Astrocyte of the cerebellum (primary cell): ENCODE results near the gene USP40.

Experiments
- DNase-seq: peaks from one replicate; pipeline ENCODE4 v3.0.0-alpha.2; 2011; ENCODE audit warnings: low read depth
- H3K4me3 ChIP-seq: 2 replicates; pipeline ENCODE4 v1.5.1; 2011; ENCODE audit warnings: mild to moderate bottlenecking, low read depth, low read length, moderate library complexity
- in situ Hi-C: cut with HindIII; loops from 2 replicates; pipeline ENCODE4 v1.10.0; 2017; ENCODE audit warnings: low sequenced_read_pairs
- TF ChIP-seq, protein P1 (sequence below): IDR thresholded peaks from 2 replicates; pipeline ENCODE4 v1.5.1; 2012; ENCODE audit warnings: low read length, low read depth, moderate library complexity, mild to moderate bottlenecking; ENCODE audit errors: missing control alignments

USP40 gene

DNA sequence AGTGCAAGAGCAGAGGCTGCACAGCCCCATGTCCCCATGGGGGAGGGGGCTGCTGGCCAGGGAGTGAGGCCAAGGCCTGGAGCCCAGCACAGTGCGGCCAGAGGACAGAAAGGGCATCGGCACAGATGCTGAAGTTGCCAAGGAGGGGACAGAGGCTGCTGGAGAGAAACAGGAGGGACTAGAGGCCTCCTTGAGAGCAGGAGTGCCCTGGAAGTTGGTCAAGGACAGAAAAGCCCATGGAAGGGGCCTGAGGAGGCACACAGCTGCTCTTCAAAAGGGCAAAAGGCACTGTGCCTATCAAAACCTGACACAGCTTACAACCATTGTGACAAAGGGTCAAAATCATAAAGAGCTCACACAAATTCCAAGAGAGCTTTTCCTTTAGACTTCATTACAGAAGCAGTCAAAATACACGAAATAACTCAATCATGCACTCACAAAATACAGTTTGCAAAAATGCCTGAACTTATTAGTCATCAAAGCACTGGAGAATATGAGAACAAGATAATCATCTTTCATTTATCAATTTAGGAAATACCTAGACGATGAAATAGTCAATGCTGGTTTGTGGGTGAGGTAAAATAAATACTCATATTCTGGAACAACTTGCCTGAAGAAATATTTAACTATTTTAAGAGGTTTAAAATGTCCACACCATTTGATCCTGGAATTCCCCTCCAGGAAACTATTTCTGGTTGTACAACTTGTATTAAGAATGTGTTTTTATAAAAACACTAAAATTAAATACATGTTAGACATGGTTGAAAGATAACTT, 79.6 kb downstream of the USP40 start:
- in situ Hi-C loops = no loop called here
- no peak overlapping the region for H3K4me3 ChIP-seq
- DNase-seq = peak; percentile 82
- TF ChIP-seq, protein P1, sequence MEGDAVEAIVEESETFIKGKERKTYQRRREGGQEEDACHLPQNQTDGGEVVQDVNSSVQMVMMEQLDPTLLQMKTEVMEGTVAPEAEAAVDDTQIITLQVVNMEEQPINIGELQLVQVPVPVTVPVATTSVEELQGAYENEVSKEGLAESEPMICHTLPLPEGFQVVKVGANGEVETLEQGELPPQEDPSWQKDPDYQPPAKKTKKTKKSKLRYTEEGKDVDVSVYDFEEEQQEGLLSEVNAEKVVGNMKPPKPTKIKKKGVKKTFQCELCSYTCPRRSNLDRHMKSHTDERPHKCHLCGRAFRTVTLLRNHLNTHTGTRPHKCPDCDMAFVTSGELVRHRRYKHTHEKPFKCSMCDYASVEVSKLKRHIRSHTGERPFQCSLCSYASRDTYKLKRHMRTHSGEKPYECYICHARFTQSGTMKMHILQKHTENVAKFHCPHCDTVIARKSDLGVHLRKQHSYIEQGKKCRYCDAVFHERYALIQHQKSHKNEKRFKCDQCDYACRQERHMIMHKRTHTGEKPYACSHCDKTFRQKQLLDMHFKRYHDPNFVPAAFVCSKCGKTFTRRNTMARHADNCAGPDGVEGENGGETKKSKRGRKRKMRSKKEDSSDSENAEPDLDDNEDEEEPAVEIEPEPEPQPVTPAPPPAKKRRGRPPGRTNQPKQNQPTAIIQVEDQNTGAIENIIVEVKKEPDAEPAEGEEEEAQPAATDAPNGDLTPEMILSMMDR = no peak

DNA sequence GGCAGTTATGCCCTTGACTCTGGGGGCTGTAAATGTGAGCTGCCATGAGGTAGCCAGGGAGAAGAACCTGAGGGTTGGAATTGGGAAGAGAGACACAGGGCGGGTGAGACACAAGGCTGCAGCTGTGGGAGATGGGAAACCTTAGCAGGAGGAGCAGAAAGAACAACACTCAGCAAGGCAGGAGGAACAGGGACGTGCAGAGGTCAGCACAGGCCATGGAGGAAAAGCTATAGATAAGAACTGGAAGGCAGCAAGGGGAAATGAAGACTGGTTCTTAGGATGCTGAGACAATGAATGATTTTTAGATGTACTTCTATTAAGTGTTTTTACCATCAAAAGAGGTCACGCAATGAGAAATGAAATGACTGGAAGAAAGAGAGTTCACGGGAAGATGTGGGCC, 80.2 kb downstream of the USP40 start:
- TF ChIP-seq, protein P1 = no peak
- in situ Hi-C loops = no loop called here
- no peak overlapping the region for H3K4me3 ChIP-seq
- no peak for DNase-seq

DNA sequence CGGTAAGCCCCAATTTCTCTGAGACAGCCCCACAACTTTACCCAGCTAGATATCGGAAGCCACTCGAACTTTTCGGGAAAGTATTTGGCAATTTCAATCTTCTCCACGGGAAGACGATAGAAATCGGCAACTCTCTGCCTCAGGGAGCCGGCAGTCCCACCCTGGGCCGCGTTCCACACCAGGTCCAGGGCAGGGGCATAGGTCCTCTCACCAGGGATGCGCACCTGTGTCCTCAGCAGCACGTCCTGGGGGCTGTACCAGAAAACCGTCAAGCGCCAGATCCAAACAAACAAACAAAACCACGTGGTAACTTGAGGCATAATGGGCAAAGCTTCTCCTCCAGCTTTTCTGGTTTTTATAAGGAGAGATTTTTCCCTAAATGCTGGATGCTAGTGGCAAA, 80.9 kb downstream of the USP40 start:
- no peak for DNase-seq
- no peak overlapping the region for H3K4me3 ChIP-seq
- in situ Hi-C loops = no loop called here
- TF ChIP-seq, protein P1 = no peak

DNA sequence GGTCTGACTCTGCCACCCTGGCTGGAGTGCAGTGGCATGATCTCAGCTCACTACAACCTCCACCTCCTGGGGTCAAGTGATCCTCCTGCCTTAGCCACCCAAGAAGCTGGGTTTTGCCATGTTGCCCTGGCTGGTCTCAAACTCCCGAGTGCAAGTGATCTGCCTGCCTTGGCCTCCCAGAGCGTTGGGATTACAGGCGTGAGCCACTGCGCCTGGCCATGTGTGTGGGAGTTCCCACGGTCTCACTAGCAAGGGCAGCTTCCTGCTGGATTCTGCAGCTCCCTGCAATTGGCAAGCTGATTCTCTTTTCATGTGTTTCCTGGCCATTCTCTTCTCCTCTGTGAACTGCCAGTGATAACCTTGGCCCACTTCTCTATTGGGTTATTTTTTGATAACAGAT, 84.0 kb downstream of the USP40 start:
- DNase-seq = no peak
- no peak overlapping the region for H3K4me3 ChIP-seq
- in situ Hi-C loops = no loop called here
- TF ChIP-seq, protein P1 = no peak

DNA sequence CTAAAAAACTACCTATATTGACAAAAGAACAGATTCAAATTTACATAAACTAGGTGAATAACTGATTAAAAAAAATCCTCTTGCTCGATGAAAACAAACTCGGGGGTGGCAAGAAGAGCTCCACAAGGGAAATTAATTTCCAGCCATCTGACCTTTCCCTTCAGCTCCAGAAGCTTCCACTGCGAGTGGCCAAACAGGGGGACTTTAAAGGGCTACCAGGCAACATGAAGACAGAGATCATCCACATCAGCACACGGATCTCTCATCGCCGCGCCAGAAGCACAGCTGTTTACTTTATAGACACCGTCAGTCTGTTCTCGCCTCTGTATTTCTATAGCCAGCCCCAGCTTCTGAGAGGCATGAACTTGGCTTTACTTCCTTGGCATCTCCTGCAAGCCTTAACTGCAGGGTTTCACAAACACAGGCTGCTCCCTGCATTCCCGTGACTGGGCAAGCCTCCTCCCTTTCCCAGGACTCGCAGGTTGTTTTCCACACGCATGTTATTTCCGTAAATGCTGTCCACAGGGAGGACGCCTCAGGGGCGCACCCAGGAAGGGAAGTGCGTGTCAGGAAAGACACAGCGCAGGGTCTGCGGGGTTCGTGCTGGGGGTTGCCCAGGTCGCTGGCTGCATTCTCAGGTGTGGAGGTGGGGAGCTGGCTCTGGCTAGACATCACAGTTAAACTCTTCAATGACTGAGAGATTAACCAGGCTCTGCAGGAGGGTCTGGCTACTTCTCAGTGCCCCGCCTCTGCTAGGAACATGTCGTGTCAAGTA, 85.0 kb downstream of the USP40 start:
- H3K4me3 ChIP-seq = no peak overlapping the region
- in situ Hi-C loops = no loop called here
- TF ChIP-seq, protein P1 = no peak
- no peak for DNase-seq

DNA sequence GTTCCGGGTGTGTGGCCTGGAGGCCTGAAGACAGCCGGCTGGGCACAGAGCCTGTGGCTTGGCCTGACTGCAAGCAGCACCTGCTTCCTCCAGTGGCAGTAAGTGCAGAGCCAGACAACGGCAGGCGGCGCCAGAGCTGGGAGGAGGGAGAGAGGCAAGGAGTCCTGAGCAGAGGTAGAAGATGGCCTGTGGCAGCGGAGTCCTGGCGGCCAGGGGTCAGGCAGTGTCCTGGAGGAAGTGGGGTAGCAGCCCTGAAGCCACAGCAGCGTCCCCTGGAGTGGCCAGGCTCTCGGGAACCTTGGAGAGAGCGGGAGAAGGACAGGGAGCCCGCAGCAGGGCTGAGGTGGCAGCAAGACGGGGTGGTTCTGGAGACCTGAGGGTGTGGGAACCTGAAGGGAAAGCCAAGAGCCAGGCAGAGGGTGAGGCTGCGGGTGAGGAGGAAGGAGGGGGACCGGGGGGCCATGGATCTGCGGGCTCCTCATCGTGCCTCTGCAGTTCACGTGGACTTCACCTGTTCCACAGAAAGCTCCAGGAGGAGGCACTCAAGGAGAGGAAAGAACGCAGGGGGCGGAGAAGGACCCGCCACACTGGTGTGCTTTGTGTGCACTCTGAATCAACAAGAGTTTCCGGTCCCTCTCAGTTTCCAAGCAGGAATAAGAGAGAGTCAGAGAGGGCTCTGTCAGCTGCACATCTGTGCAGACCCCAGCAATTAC, 85.9 kb downstream of the USP40 start:
- no peak overlapping the region for H3K4me3 ChIP-seq
- in situ Hi-C loops = no loop called here
- TF ChIP-seq, protein P1 = peak; percentile 24
- DNase-seq = peak; percentile 16
